BE2C (cell line): Measurements from ENCODE around the gene EIF4A2.
"Not testable (repeated sequence)": the region's sequence is repeated elsewhere in the genome, so short reads cannot be mapped to it uniquely, and the experiment has no call there.

ENCODE experiments used
- DNase-seq: peaks from one replicate; pipeline ENCODE4 v3.0.0-alpha.2; 2020
- H3K27me3 ChIP-seq: fragments of 250-450 bp; sonication (Bioruptor Pico); 2 replicates; pipeline ENCODE4 v1.5.1; 2020; ENCODE audit warnings: mild to moderate bottlenecking
- H3K36me3 ChIP-seq: fragments of 250-450 bp; sonication (Bioruptor Pico); 2 replicates; pipeline ENCODE4 v1.5.1; 2020; ENCODE audit warnings: mild to moderate bottlenecking
- H3K4me1 ChIP-seq: fragments of 250-450 bp; sonication (Bioruptor Pico); 2 replicates; pipeline ENCODE4 v1.5.1; 2020
- H3K4me3 ChIP-seq: 2 replicates; pipeline ENCODE4 v1.5.1; 2011; ENCODE audit warnings: low read depth, low read length
- H3K9me3 ChIP-seq: fragments of 250-450 bp; sonication (Bioruptor Pico); 2 replicates; pipeline ENCODE4 v1.5.1; 2020
- CTCF ChIP-seq: IDR thresholded peaks from 2 replicates; pipeline ENCODE4 v1.5.1; 2012; ENCODE audit warnings: mild to moderate bottlenecking, low read depth, low read length

The EIF4A2 gene

GRCh38 chr3:186815435-186815834 is 32.1 kb downstream of the EIF4A2 start:
- H3K9me3 ChIP-seq = no peaks in the 10 kb centered on the region
- no peaks in the 10 kb centered on the region for H3K4me1 ChIP-seq
- no peak for DNase-seq
- H3K4me3 ChIP-seq = no peak overlapping the region
- H3K36me3 ChIP-seq = no peaks in the 10 kb centered on the region
- no peak for TF ChIP-seq CTCF
- 0 out of 2 replicates have a peak, but pooled peaks cover 3% of the 10 kb centered on the region for H3K27me3 ChIP-seq

GRCh38 chr3:186818516-186818915 is 35.1 kb downstream of the EIF4A2 start:
- H3K36me3 ChIP-seq = no peaks in the 10 kb centered on the region
- no peak overlapping the region for H3K4me3 ChIP-seq
- TF ChIP-seq CTCF = no peak
- no peaks in the 10 kb centered on the region for H3K27me3 ChIP-seq
- no peaks in the 10 kb centered on the region for H3K9me3 ChIP-seq
- DNase-seq = no peak
- H3K4me1 ChIP-seq = no peaks in the 10 kb centered on the region

- TF ChIP-seq CTCF = no peak
- H3K27me3 ChIP-seq = no peaks in the 10 kb centered on the region
- no peaks in the 10 kb centered on the region for H3K36me3 ChIP-seq
- DNase-seq = no peak
- H3K9me3 ChIP-seq = no peaks in the 10 kb centered on the region
- H3K4me1 ChIP-seq = no peaks in the 10 kb centered on the region
- no peak overlapping the region for H3K4me3 ChIP-seq
Measured at GRCh38 chr3:186818956-186819355, 35.6 kb downstream of the EIF4A2 start.

GRCh38 chr3:186821429-186822387 is 38.3 kb downstream of the EIF4A2 start:
- peak; percentile 78 for TF ChIP-seq CTCF
- peaks cover 9% of the 10 kb centered on the region for H3K27me3 ChIP-seq
- H3K36me3 ChIP-seq = no peaks in the 10 kb centered on the region
- H3K4me3 ChIP-seq = no peak overlapping the region
- H3K4me1 ChIP-seq = no peaks in the 10 kb centered on the region
- no peaks in the 10 kb centered on the region for H3K9me3 ChIP-seq
- DNase-seq = peak; percentile 36

- not testable (repeated sequence) for H3K36me3 ChIP-seq, H3K4me1 ChIP-seq, H3K9me3 ChIP-seq, H3K4me3 ChIP-seq, DNase-seq, H3K27me3 ChIP-seq
Measured at GRCh38 chr3:186822388-186822759, 39.0 kb downstream of the EIF4A2 start.

- H3K9me3 ChIP-seq = no peaks in the 10 kb centered on the region
- H3K4me1 ChIP-seq = no peaks in the 10 kb centered on the region
- H3K4me3 ChIP-seq = no peak overlapping the region
- TF ChIP-seq CTCF = no peak
- no peak for DNase-seq
- peaks cover 18% of the 10 kb centered on the region for H3K27me3 ChIP-seq
- H3K36me3 ChIP-seq = no peaks in the 10 kb centered on the region
Measured at GRCh38 chr3:186823386-186823785, 40.0 kb downstream of the EIF4A2 start.
